ENCODE measurements around the gene IQCK.

IQCK gene

DNA sequence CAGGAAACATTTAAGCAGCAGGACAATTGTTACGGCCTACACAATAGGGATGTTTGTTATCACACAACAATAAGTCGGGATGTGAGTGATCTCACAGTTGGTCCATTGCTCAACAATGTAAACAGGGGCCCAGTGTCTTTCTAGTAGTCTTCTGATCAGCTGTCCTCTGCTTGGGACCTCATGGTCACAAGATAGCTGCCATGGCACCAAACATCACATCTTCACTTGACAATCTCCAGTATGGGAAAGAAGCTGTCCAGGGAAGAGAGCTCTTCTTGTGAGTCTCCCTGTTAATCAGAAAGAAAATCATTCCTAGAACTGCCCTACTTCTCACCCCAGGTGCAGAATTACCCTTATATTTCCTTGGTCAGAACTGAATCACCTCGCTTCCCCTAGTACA, 172.8 kb downstream of the IQCK start:
- no peak for DNase-seq

DNA sequence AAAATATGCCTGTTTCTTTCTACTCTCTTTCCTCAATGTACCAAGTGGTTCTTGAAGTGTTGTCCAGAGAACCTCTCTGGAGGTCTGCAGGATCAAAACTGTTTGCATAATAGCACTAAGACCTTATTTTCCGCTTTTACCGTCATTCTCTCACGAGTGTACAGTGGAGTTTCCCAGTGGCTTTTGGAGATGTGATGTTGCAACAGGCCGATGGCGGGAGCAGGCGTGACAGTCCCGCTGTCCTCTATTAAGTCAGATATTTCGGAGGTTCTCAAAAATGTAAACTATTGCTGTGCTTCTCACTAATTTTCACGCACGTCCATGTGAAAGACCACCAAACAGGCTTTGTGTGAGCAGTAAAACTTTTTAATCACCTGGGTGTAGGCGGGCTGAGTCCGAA, 174.8 kb downstream of the IQCK start:
- no peak for DNase-seq

DNA sequence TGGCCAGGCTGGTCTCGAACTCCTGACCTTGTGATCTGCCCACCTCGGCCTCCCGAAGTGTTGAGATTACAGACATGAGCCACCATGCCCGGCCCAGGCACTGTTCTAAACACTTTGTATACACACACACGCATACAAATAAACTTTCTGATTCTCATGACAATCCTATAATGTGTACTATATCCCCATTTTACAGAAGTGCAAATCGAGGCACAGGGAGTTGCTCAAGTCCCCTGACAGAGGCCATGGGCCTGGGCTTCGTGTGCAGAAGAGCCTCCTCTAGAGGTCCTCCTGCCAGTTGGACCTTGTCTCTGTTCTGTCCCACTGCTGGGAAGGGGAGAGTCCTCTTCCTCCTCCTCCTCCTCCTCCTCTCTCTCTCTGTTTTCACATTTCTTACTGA, 176.5 kb downstream of the IQCK start:
- no peak for DNase-seq

DNA sequence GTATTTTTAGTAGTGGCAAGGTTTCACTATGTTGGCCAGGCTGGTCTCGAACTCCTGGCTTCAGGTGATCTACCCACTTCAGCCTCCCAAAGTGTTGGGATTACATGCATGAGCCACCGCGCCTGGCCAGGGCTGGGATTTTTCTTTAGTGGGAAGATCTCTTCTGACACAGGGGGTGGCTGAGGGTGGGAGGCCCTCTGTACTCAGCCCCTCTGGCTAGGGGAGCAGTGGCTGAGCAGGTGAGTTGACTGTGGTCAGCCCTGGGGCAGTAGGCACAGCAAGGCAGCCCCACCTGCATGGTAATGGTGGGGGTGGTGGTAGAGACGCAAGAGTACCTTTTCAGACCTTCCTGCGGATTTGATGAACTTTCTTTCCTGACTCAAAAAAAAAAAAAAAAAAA, 178.9 kb downstream of the IQCK start:
- DNase-seq = no peak

DNA sequence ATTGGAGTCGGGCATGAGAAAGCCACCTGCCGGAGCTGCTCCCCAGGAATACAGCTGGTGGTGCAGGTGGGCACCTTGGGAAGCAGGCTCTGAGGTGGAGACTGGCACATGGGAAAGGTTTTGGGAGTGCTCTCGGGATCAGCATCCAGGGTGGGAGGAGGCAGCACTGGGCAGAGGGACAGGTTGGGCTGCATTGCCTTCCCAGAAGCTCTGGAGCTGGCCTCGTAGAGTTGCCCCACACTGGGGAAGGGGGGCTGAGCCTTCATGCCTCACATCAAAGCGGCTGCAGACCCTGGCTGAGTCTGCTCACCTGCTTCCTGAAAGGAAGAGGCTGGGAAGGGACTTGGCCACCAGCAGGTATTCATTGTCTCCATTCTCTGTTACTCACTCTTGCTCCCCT, 180.1 kb downstream of the IQCK start:
- no peak for DNase-seq

DNA sequence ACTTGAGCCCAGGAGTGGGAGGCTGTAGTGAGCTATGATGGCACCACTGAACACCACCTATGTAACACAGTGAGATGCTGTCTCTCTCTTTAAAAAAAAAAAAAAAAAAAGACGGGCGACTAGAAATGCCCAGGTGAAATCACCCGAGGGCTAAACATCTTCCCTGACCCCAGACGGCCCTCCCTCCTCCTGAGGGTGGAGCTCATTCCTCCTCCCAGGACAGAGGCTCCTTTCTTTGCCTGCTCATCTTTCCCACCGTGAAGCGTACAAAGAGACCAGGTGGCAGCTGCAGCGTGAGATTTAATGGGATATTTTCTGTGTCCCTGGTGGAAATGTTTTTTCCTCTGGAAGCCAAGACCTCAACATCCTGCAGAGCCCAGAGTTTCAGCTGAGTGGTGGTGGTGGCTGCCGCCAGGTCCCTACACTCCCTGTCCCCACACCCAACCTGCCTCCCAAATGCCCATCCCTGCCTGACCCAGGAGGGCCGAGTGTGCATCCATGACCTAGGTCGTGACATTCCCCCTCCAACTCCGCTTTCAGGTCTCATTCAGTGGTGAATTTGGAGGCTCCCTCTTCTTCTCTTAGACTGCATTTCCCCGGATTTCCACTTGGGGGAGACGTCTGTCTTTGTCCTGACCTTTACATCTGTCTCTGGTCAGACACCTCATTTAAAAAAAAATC, 181.0 kb downstream of the IQCK start:
- DNase-seq = peak in 1 of 4 experiments; percentile 18

DNA sequence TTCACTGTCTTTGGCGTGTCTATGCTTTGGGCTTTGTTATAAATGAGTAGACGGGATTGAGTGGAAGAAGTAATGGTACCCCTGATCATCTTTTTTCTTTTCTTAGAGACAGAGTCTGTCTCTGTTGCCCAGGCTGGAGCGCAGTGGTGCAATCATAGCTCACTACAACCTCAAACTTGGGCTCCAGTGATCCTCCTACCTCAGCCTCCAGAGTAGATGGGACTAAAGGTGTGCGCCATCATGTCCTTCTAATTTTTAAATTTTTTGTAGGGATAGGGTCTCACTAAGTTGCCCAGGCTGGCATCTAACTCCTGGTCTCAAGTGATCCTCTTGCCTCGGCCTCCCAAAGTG, 181.5 kb downstream of the IQCK start:
- no peak for DNase-seq

DNA sequence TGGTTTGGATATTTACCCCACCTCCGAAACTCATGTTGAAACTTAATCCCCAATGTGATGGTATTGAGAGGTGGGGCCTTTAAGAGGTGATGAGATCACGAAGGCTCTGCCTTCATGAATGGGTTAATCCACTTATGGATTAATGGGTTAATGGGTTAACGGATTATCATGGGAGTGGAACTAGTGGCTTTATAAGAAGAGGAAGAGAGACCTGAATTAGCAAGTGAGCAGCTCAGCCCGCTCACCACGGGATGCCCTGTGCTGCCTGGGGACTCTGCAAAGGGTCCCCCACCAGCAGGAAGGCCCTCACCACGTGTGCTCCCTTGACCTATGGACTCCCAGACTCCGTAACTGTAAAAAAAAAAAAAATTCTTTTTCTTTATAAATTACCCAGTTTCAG, 183.1 kb downstream of the IQCK start:
- no peak for DNase-seq

DNA sequence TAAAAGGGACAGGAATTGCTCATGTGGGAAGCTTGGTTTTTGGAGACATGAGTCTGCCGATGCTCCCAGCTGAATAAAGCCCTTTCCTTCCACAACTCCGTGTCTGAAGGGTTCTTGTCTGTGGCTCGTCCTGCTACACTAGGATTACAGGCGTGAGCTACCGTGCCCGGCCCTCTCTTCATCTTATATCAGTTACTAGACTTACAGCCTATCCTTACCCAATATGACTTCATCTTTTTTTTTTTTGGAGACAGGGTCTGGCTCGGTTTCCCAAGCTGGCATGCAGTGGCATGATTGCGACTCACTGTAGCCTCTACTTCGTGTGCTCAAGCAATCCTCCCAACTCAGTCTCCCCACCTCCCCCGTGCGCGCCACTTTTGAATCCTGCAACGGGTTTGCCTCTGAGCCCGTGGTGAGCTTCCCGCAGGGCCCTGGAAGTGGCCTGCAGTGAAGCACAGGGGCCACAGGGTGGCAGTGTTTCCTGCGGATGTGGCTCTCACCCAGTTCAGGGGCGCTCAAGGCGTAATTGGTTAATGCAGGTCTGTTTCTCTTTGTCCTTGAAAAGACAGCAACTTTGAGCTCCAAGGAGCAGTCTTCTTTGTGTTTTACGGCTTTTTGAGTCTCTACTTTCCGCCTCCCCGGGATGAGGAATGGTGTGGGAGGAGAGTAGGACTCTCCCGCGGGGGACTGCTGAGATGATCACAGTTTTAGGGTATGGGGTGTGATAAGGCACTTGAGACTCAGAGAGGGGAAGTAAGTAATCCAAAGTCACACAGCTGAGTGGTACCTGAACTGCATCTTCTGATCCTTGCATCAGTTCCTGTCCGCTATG, 189.3 kb downstream of the IQCK start:
- peak; percentile 28 to 47 (median 38) for DNase-seq
